Transverse colon (tissue), 4 donors: ENCODE results near the gene MAGI2.

Experiments used
- CTCF ChIP-seq, 5 experiments: fragments of 200-600 bp in 3 of 5; fragments of 450-650 bp in 2 of 5; sonication (generic) in 3 of 5; IDR thresholded peaks; 1 replicate in 2 of 5; 2 replicates in 3 of 5; pipeline ENCODE4 v1.5.1; 2016 to 2017; ENCODE audit warnings: antibody characterized with exemption in 5 of 5, inconsistent platforms in 3 of 5, mild to moderate bottlenecking in 2 of 5, moderate library complexity in 1 of 5
- EP300 ChIP-seq: sonication (generic); formaldehyde crosslinking; IDR thresholded peaks from one replicate; pipeline ENCODE4 v1.6.1; 2017; ENCODE audit warnings: antibody characterized with exemption, low read depth
- POLR2A ChIP-seq: fragments of 450-650 bp; IDR thresholded peaks from one replicate; pipeline ENCODE4 v1.6.1; 2016; ENCODE audit warnings: antibody characterized with exemption, mild to moderate bottlenecking, moderate library complexity
- POLR2AphosphoS5 ChIP-seq, 3 donors: sonication (generic); formaldehyde crosslinking; IDR thresholded peaks; one replicate each; pipeline ENCODE4 v1.6.1; 2016; ENCODE audit warnings: antibody characterized with exemption in 3 of 3

- TF ChIP-seq CTCF (IDR thresholded peaks at IDR 0.05) (no peak), EP300 (no peak), POLR2AphosphoS5 (IDR thresholded peaks at IDR 0.05) (no peak), POLR2A (no peak)
Measured at GRCh38 chr7:79352323-79352722, 101.1 kb downstream of the MAGI2 start.
